GM23338 (cell line): ENCODE results near the gene CDC14A. TPM values are rescaled to one million over a fixed set of nuclear protein-coding genes. Genes with fewer than 3 reads are reported as not detected.

Source experiments
- ATAC-seq: fragments of 200-7000 bp; cut with Tn5 transposase; 3 replicates; pipeline ENCODE4 v1.9.1; 2020
- DNase-seq: peaks from one replicate; pipeline ENCODE4 v3.0.0-alpha.2; 2015; ENCODE audit warnings: low spot score
- H2AFZ ChIP-seq: fragments of 200-600 bp; sonication (generic); 2 replicates; pipeline ENCODE4 v1.8.0; 2016; ENCODE audit warnings: antibody characterized with exemption, mild to moderate bottlenecking, moderate library complexity
- H3F3A ChIP-seq: fragments of 200-600 bp; sonication (generic); replicated peaks from 2 replicates; pipeline ENCODE4 v1.8.0; 2017; ENCODE audit warnings: antibody characterized with exemption, mixed run types, low read depth
- H3K27ac ChIP-seq: fragments of 200-600 bp; sonication (generic); 2 replicates; pipeline ENCODE4 v1.6.1; 2016; ENCODE audit warnings: low read depth
- H3K27me3 ChIP-seq: fragments of 200-600 bp; sonication (generic); 2 replicates; pipeline ENCODE4 v1.8.0; 2016; ENCODE audit warnings: mild to moderate bottlenecking, mixed run types, moderate library complexity; ENCODE audit not compliant: insufficient read depth
- H3K36me3 ChIP-seq: fragments of 200-600 bp; sonication (generic); 2 replicates; pipeline ENCODE4 v1.8.0; 2016; ENCODE audit warnings: mild to moderate bottlenecking; ENCODE audit not compliant: insufficient read depth
- H3K4me1 ChIP-seq: fragments of 200-600 bp; sonication (generic); 2 replicates; pipeline ENCODE4 v1.8.0; 2016; ENCODE audit warnings: mild to moderate bottlenecking, moderate library complexity; ENCODE audit not compliant: insufficient read depth
- H3K4me2 ChIP-seq: fragments of 200-600 bp; sonication (generic); 2 replicates; pipeline ENCODE4 v1.7.1; 2017; ENCODE audit warnings: mixed run types
- H3K4me3 ChIP-seq: fragments of 200-600 bp; sonication (generic); 2 replicates; pipeline ENCODE4 v1.6.1; 2016; ENCODE audit warnings: mixed run types
- H3K79me2 ChIP-seq: fragments of 200-600 bp; sonication (generic); replicated peaks from 2 replicates; pipeline ENCODE4 v1.8.0; 2017; ENCODE audit warnings: mild to moderate bottlenecking; ENCODE audit not compliant: insufficient read depth
- H3K9me2 ChIP-seq: fragments of 200-600 bp; sonication (generic); 2 replicates; pipeline ENCODE4 v1.8.0; 2017; ENCODE audit not compliant: insufficient read depth
- H4K20me1 ChIP-seq: fragments of 200-600 bp; sonication (generic); replicated peaks from 2 replicates; pipeline ENCODE4 v1.8.0; 2017; ENCODE audit warnings: mild to moderate bottlenecking; ENCODE audit not compliant: insufficient read depth
- H3K27ac Mint-ChIP-seq: 2 replicates; pipeline ENCODE4 v1.8.0; 2020; ENCODE audit warnings: inconsistent platforms, mild to moderate bottlenecking, moderate library complexity, mixed read lengths
- H3K27me3 Mint-ChIP-seq: 3 replicates; pipeline ENCODE4 v1.8.0; 2022; ENCODE audit warnings: low read depth, mild to moderate bottlenecking, moderate library complexity, mixed read lengths, inconsistent platforms; ENCODE audit not compliant: insufficient read depth, poor library complexity
- H3K36me3 Mint-ChIP-seq: 3 replicates; pipeline ENCODE4 v1.8.0; 2021; ENCODE audit warnings: low read depth, mild to moderate bottlenecking, inconsistent platforms, moderate library complexity, mixed read lengths
- H3K4me1 Mint-ChIP-seq: 3 replicates; pipeline ENCODE4 v1.8.0; 2020; ENCODE audit warnings: mild to moderate bottlenecking, inconsistent platforms, mixed read lengths
- H3K4me3 Mint-ChIP-seq: 3 replicates; pipeline ENCODE4 v1.8.0; 2021; ENCODE audit warnings: moderate library complexity, mild to moderate bottlenecking, inconsistent platforms, mixed read lengths
- H3K9me3 Mint-ChIP-seq: 3 replicates; pipeline ENCODE4 v1.8.0; 2020; ENCODE audit warnings: moderate library complexity, mild to moderate bottlenecking, inconsistent platforms, mixed read lengths
- ETS1 ChIP-seq: IDR thresholded peaks from 2 replicates; pipeline ENCODE4 v1.6.1; 2016; ENCODE audit warnings: antibody characterized with exemption
- ZNF462 ChIP-seq: fragments of 250-450 bp; sonication (Bioruptor Pico); IDR thresholded peaks from 2 replicates; pipeline ENCODE4 v1.5.0; 2020; ENCODE audit warnings: mild to moderate bottlenecking, moderate library complexity
- polyA plus RNA-seq: library from polyadenylated mRNA; unstranded; fragments of >200 nt; fragmentation: Nextera tagmentation; extraction: Ambion mirVana; gene quantifications from 2 replicates; pipeline ENCODE4 v1.2.1, GENCODE V29; 2016
- total RNA-seq: library from RNA; depleted of rRNA; stranded (reverse); fragments of >200 nt; shearing (Covaris generic); gene quantifications from 2 replicates; pipeline ENCODE4 v1.2.3, GENCODE V29; 2014
- TF ChIP-seq, protein P1 (sequence below): IDR thresholded peaks from one replicate; pipeline ENCODE4 v1.6.1; 2018; ENCODE audit warnings: antibody characterized with exemption; ENCODE audit not compliant: unreplicated experiment

Gene CDC14A
- total and polyA plus RNA-seq, 2 experiments from 2014 or later = 11.1 to 20.8 TPM

- H3K27me3 ChIP-seq = no peaks in the 10 kb centered on the region
- no peaks in the 10 kb centered on the region for H4K20me1 ChIP-seq
- ATAC-seq (no peak), DNase-seq (no peak)
- H3F3A ChIP-seq = no peaks in the 10 kb centered on the region
- H3K4me2 ChIP-seq = no peak overlapping the region
- H3K27ac Mint-ChIP-seq = no peak overlapping the region
- no peak overlapping the region for H2AFZ ChIP-seq
- H3K4me3 Mint-ChIP-seq = no peak overlapping the region
- H3K4me1 Mint-ChIP-seq = peaks cover 7% of the 10 kb centered on the region
- no peaks in the 10 kb centered on the region for H3K9me2 ChIP-seq
- no peaks in the 10 kb centered on the region; the same call in 2 of the 3 replicates for H3K9me3 Mint-ChIP-seq
- H3K36me3 ChIP-seq = no peaks in the 10 kb centered on the region
- H3K27me3 Mint-ChIP-seq = peaks cover 22% of the 10 kb centered on the region
- H3K4me3 ChIP-seq = no peak overlapping the region
- peaks cover 3% of the 10 kb centered on the region; the same call in 1 of the 3 replicates for H3K36me3 Mint-ChIP-seq
- peaks cover 2% of the 10 kb centered on the region for H3K4me1 ChIP-seq
- no peak overlapping the region for H3K27ac ChIP-seq
- TF ChIP-seq, protein P1, sequence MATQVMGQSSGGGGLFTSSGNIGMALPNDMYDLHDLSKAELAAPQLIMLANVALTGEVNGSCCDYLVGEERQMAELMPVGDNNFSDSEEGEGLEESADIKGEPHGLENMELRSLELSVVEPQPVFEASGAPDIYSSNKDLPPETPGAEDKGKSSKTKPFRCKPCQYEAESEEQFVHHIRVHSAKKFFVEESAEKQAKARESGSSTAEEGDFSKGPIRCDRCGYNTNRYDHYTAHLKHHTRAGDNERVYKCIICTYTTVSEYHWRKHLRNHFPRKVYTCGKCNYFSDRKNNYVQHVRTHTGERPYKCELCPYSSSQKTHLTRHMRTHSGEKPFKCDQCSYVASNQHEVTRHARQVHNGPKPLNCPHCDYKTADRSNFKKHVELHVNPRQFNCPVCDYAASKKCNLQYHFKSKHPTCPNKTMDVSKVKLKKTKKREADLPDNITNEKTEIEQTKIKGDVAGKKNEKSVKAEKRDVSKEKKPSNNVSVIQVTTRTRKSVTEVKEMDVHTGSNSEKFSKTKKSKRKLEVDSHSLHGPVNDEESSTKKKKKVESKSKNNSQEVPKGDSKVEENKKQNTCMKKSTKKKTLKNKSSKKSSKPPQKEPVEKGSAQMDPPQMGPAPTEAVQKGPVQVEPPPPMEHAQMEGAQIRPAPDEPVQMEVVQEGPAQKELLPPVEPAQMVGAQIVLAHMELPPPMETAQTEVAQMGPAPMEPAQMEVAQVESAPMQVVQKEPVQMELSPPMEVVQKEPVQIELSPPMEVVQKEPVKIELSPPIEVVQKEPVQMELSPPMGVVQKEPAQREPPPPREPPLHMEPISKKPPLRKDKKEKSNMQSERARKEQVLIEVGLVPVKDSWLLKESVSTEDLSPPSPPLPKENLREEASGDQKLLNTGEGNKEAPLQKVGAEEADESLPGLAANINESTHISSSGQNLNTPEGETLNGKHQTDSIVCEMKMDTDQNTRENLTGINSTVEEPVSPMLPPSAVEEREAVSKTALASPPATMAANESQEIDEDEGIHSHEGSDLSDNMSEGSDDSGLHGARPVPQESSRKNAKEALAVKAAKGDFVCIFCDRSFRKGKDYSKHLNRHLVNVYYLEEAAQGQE = no peak
- TF ChIP-seq ZNF462 = no peak
- TF ChIP-seq ETS1 = no peak
- peaks cover 9% of the 10 kb centered on the region for H3K79me2 ChIP-seq
Measured at GRCh38 chr1:100348549-100349144, 3.7 kb upstream of the CDC14A start.
